SKM-1 treated with dmso at 0.1 percent for 144 hours (cell line): ENCODE measurements around the gene BUB1.
A peak's percentile ranks its signal among the peaks of the same experiment; 100 is the strongest.
"Not testable (repeated sequence)": the region's sequence is repeated elsewhere in the genome, so short reads cannot be mapped to it uniquely, and the experiment has no call there.

Experiments
- DNase-seq: peaks from one replicate; lab custom pipeline; 2025; ENCODE audit not compliant: unreplicated experiment; lab: John Stamatoyannopoulos, UW

The BUB1 gene

DNA sequence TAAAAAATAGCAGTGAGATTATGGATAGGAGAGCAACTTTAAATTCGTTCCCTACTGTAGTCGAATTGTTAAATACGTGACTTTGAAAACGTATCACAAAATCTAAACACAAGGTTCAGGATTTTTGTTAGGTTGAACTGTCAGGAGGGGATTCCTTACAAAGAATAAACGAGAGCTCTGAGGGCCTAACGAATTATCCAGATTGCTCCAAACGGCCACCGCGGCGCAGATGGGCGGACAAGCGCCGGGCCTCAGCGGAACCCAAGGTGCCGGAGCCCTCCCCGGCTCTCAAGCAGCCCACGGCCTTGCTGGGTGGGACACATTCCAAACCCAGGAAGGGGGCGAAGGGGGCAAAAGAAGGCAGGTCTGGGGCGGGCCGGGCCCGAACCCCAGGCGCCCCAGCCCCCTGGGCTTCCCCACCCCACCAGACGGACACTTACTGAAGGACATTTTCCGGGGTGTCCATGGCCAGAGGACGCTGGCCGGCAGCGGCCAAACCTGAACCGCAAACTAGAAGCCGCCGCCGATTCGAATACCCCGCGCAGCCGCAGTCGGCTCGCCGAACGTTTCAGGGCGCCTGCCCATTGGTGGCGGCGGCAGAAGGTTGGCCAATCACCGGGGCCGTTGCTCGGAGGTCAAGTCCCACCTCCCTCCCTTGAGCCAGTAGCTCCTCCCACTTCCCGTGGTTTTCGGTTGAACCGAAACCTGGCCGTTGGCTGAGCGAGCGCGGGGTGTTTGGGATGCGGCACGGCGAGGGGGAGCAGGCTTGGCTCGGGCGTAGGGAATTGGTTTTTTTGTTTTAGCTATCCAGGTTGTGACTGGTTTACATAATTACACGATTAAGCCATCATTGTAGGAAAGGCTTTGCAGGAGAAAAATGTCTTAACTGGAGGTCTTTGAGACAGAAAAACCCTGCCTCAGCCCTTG, at the start of gene BUB1:
BUB1 (minus strand) TSS at position 534 of the 927 bp plus-strand sequence; CDS start at position 466, 68 bp downstream.
- DNase-seq = peak; percentile 90

GRCh38 chr2:110726285-110726684, 48.4 kb upstream of the BUB1 start:
- DNase-seq = no peak

GRCh38 chr2:110725859-110726258, 48.0 kb upstream of the BUB1 start:
- no peak for DNase-seq

- DNase-seq = no peak
These were observed 47.5 kb upstream of the BUB1 start for GRCh38 chr2:110725370-110725769.

GRCh38 chr2:110724820-110725219, 47.0 kb upstream of the BUB1 start:
- no peak for DNase-seq

GRCh38 chr2:110720547-110720946, 42.7 kb upstream of the BUB1 start:
- DNase-seq = no peak

DNA sequence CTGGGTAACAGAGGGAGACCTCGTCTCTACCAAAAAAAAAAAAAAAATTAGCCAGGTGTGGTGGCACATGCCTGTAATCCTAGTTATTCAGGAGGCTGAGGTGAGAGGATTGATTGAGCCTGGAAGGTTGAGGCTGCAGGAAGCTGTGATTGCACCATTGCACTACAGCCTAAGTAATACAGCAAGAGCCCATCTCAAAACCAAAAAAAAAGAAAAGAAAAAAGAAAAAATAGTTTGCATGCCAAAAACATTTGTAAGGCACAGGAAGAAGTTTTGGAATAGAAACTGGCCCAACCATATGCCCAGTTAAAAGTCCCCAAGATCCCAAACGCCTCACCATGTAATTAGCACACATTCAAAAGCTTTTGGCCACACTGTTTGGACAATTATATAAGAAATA, 41.1 kb upstream of the BUB1 start:
- no peak for DNase-seq

GRCh38 chr2:110718382-110718781, 40.5 kb upstream of the BUB1 start:
- no peak for DNase-seq

DNA sequence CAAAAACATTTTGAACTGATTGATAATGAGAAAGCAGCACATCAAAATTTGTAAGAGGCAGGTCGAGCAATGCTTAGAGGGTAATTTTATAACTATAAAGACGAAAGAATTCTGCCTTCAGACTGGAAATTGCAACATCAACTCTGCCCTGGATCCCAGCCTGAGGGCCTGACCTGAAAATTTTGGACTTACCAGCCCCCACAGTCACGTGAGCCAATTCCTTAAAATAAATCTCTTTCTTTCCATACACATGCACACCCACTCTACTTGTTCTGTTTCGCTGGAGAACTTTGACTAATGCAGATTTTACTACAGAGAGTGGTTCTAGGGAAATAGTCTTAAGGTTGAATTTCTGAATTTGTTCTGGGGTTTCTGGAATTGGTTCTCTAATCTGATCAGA, 39.9 kb upstream of the BUB1 start:
- no peak for DNase-seq

DNA sequence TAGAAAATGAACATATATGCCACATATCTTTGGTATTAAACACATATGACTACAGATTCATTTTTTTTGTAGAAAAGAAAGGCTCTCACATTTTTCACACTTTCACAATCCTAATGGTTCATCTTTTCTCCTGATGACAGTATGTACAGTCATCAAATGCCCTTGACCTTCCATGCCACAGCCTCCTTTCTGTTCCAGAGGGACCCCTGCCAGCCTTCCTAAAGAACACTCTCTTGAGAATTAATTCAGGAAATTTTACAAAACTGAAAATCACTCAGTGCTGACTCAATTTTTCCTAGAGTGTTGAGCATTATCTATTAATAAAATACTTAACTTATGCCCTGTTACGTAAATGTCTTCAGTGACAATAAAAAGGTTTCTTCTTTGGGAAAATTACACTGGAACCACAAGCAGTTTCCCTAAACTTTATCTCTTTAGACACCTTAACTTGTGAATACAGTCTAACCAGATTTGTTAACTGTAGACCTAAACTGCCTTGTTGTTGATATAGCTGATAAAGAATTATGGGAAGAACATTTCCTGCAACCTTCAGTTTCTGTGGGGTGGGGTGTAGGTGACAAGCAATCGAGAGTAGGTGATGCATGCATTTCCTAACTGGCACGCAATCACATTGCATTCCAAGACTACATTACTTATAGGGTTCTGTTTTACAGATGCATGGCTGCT, 39.2 kb upstream of the BUB1 start:
- no peak for DNase-seq

DNA sequence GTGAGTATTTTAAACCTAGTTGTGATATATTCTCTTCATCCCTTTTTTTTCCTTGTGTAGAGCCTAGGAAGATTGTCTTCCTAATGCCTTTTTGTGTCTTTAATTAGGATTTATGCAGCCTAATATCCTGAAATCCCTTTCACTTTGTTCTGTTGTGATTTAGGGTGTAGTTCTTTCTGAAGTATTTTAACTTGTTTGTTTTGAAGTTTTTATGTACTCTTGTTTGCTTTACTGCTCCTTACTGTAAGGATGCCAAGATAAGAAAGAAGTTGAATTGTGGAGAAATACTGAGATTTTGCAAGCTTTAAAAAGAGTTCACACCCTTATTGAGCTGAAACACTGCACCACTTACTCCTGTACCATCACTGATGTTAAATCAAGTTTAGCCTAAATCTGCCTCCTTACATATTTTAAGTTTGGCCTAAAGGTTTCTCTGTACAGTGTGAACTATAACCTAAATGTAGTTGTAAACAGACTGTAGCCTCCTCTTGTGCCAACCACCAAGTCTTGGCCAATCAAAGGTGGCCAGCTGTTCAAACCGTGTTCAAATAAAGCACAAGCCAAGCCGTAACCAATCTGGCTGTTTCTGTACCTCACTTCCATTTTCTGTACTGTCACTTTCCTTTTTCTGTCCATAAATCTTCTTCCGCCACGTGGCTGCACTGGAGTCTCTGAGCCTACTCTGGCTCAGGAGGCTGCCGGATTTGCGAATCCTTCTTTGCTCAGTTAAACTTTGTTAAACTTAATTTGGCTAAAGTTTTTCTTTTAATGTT, 36.8 kb upstream of the BUB1 start:
- no peak for DNase-seq

DNA sequence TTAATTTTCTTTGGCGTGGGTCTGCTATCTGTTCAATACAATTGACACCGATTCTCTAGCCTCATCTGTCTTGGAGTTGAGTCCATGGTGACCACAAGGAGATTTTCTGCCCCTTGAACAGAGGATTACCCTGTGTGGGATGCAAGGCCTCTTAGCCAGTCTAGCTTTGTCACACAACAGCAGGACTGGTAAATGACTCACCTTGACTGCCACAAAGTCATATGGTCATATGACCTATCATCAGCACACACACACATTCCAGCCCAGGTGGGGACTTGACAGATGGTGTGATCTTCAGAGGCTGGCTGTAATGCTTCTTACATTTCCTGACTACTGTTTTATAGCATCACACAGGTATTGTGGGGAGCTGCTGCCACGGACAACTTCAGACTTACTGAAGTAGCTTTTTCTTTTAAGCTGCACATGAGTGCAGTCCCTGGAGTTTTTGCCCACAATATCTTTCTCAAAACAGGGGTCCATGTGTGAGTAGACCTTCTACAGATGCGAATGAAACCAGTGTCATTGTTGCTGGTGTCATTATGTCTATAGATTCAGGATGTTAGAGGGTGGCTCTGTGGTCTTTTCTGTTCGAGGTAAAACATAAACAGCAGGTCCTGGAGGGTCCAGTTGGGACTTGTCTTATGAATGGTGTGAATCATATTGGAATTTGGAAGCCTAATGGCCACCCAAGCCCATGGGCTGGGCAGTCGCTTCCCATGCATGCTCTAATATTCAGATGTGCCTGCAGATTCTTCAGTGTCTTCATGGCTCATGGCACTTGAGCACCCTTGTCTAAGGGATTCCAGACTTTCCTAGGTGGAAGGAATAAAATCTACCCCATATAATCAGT, 35.9 kb upstream of the BUB1 start:
- DNase-seq = no peak

DNA sequence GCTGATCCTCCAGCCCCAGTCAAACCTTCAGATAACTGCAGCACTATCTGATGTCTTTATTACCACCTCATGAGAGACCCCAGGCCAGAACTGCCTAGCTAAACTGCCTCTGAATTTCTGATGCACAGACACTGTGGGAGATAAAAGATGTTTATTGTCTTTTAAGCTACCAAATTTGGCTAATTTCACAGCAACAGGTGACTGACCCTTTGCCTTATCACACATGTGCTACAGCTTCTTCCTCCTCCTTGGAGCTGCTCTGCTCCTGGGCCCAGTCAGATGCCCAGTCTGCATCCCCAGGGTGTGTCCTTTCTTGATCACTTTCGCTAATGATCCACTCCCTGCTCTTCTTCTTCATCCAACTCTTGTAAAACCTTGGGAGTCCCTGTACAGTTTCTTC, 34.9 kb upstream of the BUB1 start:
- no peak for DNase-seq

DNA sequence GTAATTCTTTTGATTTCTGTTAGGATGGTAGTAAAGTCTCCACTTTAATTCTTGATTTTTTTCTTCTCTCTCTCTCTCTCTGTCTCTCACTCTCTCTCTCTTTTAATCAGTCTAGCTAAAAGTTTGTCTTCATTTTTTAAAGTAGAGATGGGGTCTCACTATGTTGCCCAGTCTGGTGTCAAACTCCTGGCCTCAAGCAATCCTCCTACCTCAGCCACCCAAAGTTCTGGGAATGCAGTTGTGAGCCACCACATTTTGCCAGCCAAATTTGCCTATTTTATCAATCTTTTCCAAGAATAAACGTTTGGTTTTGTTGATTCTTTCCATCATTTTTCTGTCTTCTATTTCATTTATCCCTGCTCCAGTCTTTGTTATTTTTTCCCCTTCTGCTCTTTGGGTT, 30.6 kb upstream of the BUB1 start:
- no peak for DNase-seq

- no peak for DNase-seq
These were observed 29.6 kb upstream of the BUB1 start for GRCh38 chr2:110707386-110707965.

DNA sequence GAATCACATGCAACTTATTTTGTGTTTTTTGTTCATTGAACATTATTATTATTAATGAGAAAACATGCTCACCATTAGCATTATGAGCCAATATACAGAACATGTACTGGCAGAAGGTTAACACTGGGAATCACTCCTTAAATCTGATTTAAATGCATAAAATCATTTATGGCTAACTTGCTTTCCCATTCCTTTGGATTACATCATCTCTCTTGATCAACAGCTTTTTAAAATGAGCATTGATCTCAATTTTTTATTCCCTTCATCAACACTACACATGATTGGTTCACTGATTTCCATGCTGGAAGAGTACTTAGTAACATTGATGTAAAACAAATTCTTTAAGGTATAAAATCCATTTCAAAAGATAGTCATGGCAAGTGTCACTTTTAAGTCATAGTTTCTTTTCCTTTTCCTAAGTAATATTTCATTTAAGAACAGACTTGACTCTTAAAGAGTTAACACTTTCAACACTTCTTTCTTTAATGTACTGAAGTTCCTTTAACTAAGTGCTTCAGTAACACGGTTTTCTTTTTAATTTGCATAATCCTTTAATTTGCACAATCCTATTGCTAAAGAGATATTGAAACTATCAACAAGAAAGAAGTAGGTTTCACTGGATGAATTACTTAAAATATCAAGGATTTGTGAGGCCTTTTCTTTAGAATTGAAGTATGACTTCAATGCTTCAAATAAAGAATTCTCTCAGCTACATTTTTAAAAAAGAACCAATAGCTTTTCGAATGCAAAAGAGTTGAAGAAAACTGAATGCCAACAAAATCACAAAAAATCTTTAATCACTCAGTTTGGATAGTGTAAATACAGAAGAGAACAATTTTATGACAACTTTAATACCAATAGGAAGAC, 24.9 kb upstream of the BUB1 start:
- DNase-seq = no peak

- DNase-seq = not testable (repeated sequence)
These were observed 20.4 kb upstream of the BUB1 start for GRCh38 chr2:110698253-110698652.

DNA sequence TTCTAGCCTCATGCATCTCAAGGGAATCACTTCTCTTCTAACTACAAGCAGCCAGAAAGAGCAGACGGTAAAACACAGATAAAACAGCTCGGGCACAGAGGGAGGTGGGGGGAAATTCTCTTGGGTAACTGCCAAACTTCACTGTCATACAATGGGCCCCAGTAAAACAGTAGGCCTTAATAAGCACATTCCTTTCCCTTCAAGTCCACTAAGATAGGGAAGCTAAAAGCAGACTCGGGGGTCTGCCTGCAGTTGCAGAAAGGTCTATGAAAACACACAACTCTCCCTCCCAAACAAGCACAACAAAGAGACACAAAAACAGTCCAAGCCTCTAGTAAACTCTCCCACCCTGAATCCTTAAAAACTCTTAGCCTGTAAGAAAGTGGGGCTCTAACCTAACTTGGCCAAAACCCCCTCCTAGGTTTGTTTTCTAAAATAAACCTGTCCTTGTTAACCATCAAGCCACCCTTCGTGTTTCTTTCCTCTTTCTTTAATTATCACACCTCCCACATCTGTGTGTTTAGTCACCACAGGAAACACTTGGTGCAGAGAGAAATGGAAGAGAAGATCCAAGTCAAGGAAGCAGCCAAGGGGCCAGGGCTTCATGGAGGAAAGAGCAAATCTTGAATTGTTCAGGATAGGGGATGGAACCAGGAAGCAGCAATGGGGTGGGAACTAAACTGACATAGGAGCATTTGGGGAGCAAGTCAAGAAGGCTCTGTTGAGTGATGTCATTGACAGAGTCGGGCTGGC, 17.5 kb upstream of the BUB1 start:
- not testable (repeated sequence) for DNase-seq
